Panc1 (cell line): Measurements from ENCODE around the gene PPM1H. TPM values are rescaled to one million over a fixed set of nuclear protein-coding genes. Genes with fewer than 3 reads are reported as not detected.

ENCODE experiments used
- ATAC-seq: fragments of 200-7000 bp; cut with Tn5 transposase; 2 replicates; pipeline ENCODE4 v1.9.1; 2020; ENCODE audit warnings: mild to moderate bottlenecking, moderate library complexity
- BruUV-seq: library from RNA; stranded (reverse); fragments of 400-500 nt; replicated peaks from 2 replicates; lab custom pipeline; 2021; lab: Mats Ljungman, UMichigan
- CTCF ChIA-PET: fragments of 300-600 bp; sonication (Branson Sonifier 250); formaldehyde crosslinking; loops from one replicate; lab custom pipeline; 2022; ENCODE audit warnings: antibody characterized with exemption; lab: Charles Lee
- POLR2A ChIA-PET: fragments of 300-600 bp; sonication (Branson Sonifier 250); formaldehyde crosslinking; loops from one replicate; lab custom pipeline; 2022; ENCODE audit warnings: antibody characterized with exemption; lab: Charles Lee
- DNase-seq: peaks from one replicate; pipeline ENCODE4 v3.0.0-alpha.2; 2010; ENCODE audit warnings: low read depth, low spot score
- H3K27ac ChIP-seq: 2 replicates; pipeline ENCODE4 v1.5.1; 2011; ENCODE audit warnings: mild to moderate bottlenecking, low read length, inconsistent platforms
- H3K27me3 ChIP-seq: fragments of 200-500 bp; sonication (Bioruptor generic); 2 replicates; pipeline ENCODE4 v1.6.0; 2014; ENCODE audit warnings: low read length, inconsistent platforms; ENCODE audit not compliant: control insufficient read depth, insufficient read depth
- H3K36me3 ChIP-seq: fragments of 200-500 bp; sonication (Bioruptor generic); 2 replicates; pipeline ENCODE4 v1.5.1; 2014; ENCODE audit warnings: inconsistent platforms, mild to moderate bottlenecking, low read length, moderate library complexity; ENCODE audit not compliant: control insufficient read depth, insufficient read depth
- H3K4me1 ChIP-seq: 2 replicates; pipeline ENCODE4 v1.5.1; 2011; ENCODE audit warnings: inconsistent platforms, mild to moderate bottlenecking, low read length, moderate library complexity; ENCODE audit not compliant: control insufficient read depth, insufficient read depth
- H3K4me3 ChIP-seq, 2 experiments: 2 replicates each; pipeline ENCODE4 v1.5.1; 2011 to 2012; ENCODE audit warnings: low read depth in 2 of 2, low read length in 2 of 2, mild to moderate bottlenecking in 2 of 2, inconsistent platforms in 1 of 2, moderate library complexity in 1 of 2
- H3K9me3 ChIP-seq: fragments of 200-500 bp; sonication (Bioruptor generic); 2 replicates; pipeline ENCODE4 v1.5.1; 2014; ENCODE audit warnings: low read depth, mild to moderate bottlenecking, inconsistent platforms, low read length, moderate library complexity; ENCODE audit not compliant: control insufficient read depth, insufficient read depth
- POLR2AphosphoS5 ChIP-seq: IDR thresholded peaks from 2 replicates; pipeline ENCODE4 v1.6.1; 2012; ENCODE audit warnings: mild to moderate bottlenecking, low read depth, low read length, moderate library complexity
- SIN3A ChIP-seq: IDR thresholded peaks from 2 replicates; pipeline ENCODE4 v1.6.1; 2012; ENCODE audit warnings: low read depth, mild to moderate bottlenecking, low read length, moderate library complexity, borderline replicate concordance; ENCODE audit not compliant: insufficient read depth
- TCF7L2 ChIP-seq: IDR thresholded peaks from 2 replicates; pipeline ENCODE4 v1.6.1; 2011; ENCODE audit warnings: mild to moderate bottlenecking, low read depth, low read length, inconsistent platforms
- in situ Hi-C: cut with HindIII; loops from 2 replicates; pipeline ENCODE4 v1.10.0; 2016; ENCODE audit warnings: low sequenced_read_pairs, low pct_unique_long_range_greater_than_20kb
- intact Hi-C: fragments of 100-400 bp; cut with micrococcal nuclease; formaldehyde crosslinking; loops from one replicate; pipeline ENCODE4 v1.10.0; 2022; ENCODE audit not compliant: unreplicated experiment
- total RNA-seq: library from RNA; stranded (reverse); gene quantifications from one replicate; pipeline ENCODE4 v1.2.1, GENCODE V29; 2021; ENCODE audit not compliant: unreplicated experiment
- TF ChIP-seq, protein P1 (sequence below), 2 experiments: IDR thresholded peaks; 2 replicates each; pipeline ENCODE4 v1.6.1; 2011 to 2012; ENCODE audit warnings: low read depth in 2 of 2, control low read depth in 1 of 2, low read length in 1 of 2, mild to moderate bottlenecking in 1 of 2, moderate library complexity in 1 of 2; ENCODE audit not compliant: insufficient read depth in 1 of 2
- TF ChIP-seq, protein P2 (sequence below): fragments of 450-650 bp; IDR thresholded peaks from 2 replicates; pipeline ENCODE4 v1.5.1; 2017; ENCODE audit warnings: mild to moderate bottlenecking

The PPM1H gene
- total RNA-seq, 1 experiment from 2014 or later = 22.9 TPM

DNA sequence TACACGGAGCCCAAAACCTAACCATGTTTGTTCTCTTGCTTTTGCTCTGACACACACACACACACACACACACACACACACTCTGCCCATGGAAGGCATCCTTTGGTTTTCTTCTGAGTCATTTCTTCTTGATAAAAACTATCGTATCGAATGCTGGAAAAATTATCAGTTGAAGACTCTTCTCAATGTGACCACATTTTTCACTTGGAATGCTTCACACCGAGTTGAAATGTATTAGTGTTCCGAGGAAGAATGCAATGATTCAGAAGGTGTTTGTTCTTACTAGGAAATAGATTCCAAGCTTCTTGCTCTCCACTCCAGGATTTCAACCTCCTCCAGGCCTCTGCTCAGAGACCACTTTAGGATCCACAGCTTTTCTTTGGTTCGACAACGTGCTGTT lies 242.1 kb downstream of the PPM1H start:
- TF ChIP-seq, protein P1, sequence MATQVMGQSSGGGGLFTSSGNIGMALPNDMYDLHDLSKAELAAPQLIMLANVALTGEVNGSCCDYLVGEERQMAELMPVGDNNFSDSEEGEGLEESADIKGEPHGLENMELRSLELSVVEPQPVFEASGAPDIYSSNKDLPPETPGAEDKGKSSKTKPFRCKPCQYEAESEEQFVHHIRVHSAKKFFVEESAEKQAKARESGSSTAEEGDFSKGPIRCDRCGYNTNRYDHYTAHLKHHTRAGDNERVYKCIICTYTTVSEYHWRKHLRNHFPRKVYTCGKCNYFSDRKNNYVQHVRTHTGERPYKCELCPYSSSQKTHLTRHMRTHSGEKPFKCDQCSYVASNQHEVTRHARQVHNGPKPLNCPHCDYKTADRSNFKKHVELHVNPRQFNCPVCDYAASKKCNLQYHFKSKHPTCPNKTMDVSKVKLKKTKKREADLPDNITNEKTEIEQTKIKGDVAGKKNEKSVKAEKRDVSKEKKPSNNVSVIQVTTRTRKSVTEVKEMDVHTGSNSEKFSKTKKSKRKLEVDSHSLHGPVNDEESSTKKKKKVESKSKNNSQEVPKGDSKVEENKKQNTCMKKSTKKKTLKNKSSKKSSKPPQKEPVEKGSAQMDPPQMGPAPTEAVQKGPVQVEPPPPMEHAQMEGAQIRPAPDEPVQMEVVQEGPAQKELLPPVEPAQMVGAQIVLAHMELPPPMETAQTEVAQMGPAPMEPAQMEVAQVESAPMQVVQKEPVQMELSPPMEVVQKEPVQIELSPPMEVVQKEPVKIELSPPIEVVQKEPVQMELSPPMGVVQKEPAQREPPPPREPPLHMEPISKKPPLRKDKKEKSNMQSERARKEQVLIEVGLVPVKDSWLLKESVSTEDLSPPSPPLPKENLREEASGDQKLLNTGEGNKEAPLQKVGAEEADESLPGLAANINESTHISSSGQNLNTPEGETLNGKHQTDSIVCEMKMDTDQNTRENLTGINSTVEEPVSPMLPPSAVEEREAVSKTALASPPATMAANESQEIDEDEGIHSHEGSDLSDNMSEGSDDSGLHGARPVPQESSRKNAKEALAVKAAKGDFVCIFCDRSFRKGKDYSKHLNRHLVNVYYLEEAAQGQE (IDR thresholded peaks at IDR 0.05; ENCODE audit: insufficient read depth in 1 of 2, low read depth in 2 of 2, low read length in 1 of 2) = no peak
- TF ChIP-seq SIN3A (no peak), TCF7L2 (no peak)
- intact Hi-C loops (no loop called here), in situ Hi-C loops (no loop called here)
- no peak for DNase-seq
- CTCF ChIA-PET = no interaction called here
- no peaks in the 10 kb centered on the region for H3K27me3 ChIP-seq
- H3K4me3 ChIP-seq = no peak overlapping the region
- BruUV-seq = no TSS peak
- no peaks in the 10 kb centered on the region for H3K9me3 ChIP-seq
- POLR2A ChIA-PET = interaction anchor here (0.7 kb wide), 1 partner anchor 15 kb away, joined by 4 read pairs; no protein-coding TSS in a partner anchor
- no peak overlapping the region for H3K27ac ChIP-seq
- no peak for ATAC-seq
- no peaks in the 10 kb centered on the region for H3K4me1 ChIP-seq
- H3K36me3 ChIP-seq = no peaks in the 10 kb centered on the region

DNA sequence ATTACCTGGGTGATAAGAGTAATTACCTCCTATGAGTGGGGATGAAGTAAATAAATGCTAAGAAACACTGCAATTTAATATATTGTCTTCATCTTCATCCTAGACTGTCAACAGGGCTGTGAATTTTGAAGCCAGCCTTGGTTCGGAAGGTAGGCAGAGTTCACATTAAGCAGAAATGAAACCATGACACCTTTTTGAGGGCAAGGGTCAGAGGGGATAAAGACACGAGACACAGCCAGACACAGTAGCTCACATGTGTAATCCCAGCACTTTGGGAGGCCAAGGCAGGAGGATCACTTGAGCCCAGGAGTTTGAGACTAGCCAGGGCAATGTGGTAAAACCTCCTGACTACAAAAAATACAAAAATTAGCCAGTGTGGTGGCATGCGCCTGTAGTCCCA lies 243.6 kb downstream of the PPM1H start:
- Histone ChIP-seq H3K36me3 (no peaks in the 10 kb centered on the region), H3K4me3 (no peak overlapping the region), H3K27ac (no peak overlapping the region), H3K4me1 (no peaks in the 10 kb centered on the region), H3K9me3 (no peaks in the 10 kb centered on the region), H3K27me3 (no peaks in the 10 kb centered on the region)
- TF ChIP-seq POLR2AphosphoS5 = no peak
- TF ChIP-seq, protein P2, sequence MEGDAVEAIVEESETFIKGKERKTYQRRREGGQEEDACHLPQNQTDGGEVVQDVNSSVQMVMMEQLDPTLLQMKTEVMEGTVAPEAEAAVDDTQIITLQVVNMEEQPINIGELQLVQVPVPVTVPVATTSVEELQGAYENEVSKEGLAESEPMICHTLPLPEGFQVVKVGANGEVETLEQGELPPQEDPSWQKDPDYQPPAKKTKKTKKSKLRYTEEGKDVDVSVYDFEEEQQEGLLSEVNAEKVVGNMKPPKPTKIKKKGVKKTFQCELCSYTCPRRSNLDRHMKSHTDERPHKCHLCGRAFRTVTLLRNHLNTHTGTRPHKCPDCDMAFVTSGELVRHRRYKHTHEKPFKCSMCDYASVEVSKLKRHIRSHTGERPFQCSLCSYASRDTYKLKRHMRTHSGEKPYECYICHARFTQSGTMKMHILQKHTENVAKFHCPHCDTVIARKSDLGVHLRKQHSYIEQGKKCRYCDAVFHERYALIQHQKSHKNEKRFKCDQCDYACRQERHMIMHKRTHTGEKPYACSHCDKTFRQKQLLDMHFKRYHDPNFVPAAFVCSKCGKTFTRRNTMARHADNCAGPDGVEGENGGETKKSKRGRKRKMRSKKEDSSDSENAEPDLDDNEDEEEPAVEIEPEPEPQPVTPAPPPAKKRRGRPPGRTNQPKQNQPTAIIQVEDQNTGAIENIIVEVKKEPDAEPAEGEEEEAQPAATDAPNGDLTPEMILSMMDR = no peak
- no peak for TF ChIP-seq TCF7L2
- TF ChIP-seq, protein P1 (IDR thresholded peaks at IDR 0.05; ENCODE audit: insufficient read depth in 1 of 2, low read depth in 2 of 2, low read length in 1 of 2) = no peak
- no peak for TF ChIP-seq SIN3A
- intact Hi-C loops = no loop called here
- ATAC-seq = no peak
- BruUV-seq = no TSS peak
- no peak for DNase-seq
- POLR2A ChIA-PET = no interaction called here
- in situ Hi-C loops = no loop called here
- CTCF ChIA-PET = no interaction called here
